Retinal pigment epithelial cell (primary cell): Measurements from ENCODE around the gene SRGAP3.
"Not testable (repeated sequence)": the region's sequence is repeated elsewhere in the genome, so short reads cannot be mapped to it uniquely, and the experiment has no call there.

ENCODE experiments used
- DNase-seq: peaks from one replicate; pipeline ENCODE4 v3.0.0-alpha.2; 2010; ENCODE audit warnings: low read depth
- H3K4me3 ChIP-seq: 2 replicates; pipeline ENCODE4 v1.5.1; 2011; ENCODE audit warnings: mild to moderate bottlenecking, low read length, control low read depth, moderate library complexity
- CTCF ChIP-seq: conservative IDR thresholded peaks from 2 replicates; pipeline ENCODE4 v1.5.1; 2011; ENCODE audit warnings: low read depth, low read length, control low read depth, inconsistent platforms

SRGAP3 gene

GRCh38 chr3:9291821-9292410 is 42.5 kb upstream of the SRGAP3 start:
- H3K4me3 ChIP-seq = no peak overlapping the region
- TF ChIP-seq CTCF = no peak
- no peak for DNase-seq

- no peak overlapping the region for H3K4me3 ChIP-seq
- no peak for DNase-seq
- TF ChIP-seq CTCF = no peak
Observed at GRCh38 chr3:9290566-9290965, 41.1 kb upstream of the SRGAP3 start.

- DNase-seq, H3K4me3 ChIP-seq: not testable (repeated sequence)
Observed at GRCh38 chr3:9281533-9281932, 32.1 kb upstream of the SRGAP3 start.

- H3K4me3 ChIP-seq = no peak overlapping the region
- DNase-seq = peak; percentile 36
- TF ChIP-seq CTCF = peak; percentile 10
Observed at GRCh38 chr3:9280451-9281219, 31.2 kb upstream of the SRGAP3 start.

GRCh38 chr3:9279966-9280365 is 30.5 kb upstream of the SRGAP3 start:
- TF ChIP-seq CTCF = no peak
- DNase-seq = peak; percentile 16
- H3K4me3 ChIP-seq = no peak overlapping the region

GRCh38 chr3:9278498-9278897 is 29.1 kb upstream of the SRGAP3 start:
- H3K4me3 ChIP-seq = no peak overlapping the region
- no peak for TF ChIP-seq CTCF
- DNase-seq = no peak

- TF ChIP-seq CTCF = no peak
- no peak for DNase-seq
- H3K4me3 ChIP-seq = no peak overlapping the region
Observed at GRCh38 chr3:9278085-9278484, 28.6 kb upstream of the SRGAP3 start.
